HK-2 (cell line): ENCODE measurements around the gene NRG2.

Experiments
- DNase-seq: peaks from one replicate; pipeline ENCODE4 v3.0.0-alpha.2; 2018; ENCODE audit not compliant: unreplicated experiment

The NRG2 gene

GRCh38 chr5:139903795-139904565 is 139.1 kb downstream of the NRG2 start:
- no peak for DNase-seq

GRCh38 chr5:139903450-139903794 is 139.7 kb downstream of the NRG2 start:
- no peak for DNase-seq

- DNase-seq, result no peak
These were observed 141.1 kb downstream of the NRG2 start for GRCh38 chr5:139901986-139902385.

GRCh38 chr5:139901251-139901575 is 141.9 kb downstream of the NRG2 start:
- DNase-seq, result no peak

GRCh38 chr5:139900546-139901250 is 142.4 kb downstream of the NRG2 start:
- no peak for DNase-seq

- no peak for DNase-seq
These were observed 144.1 kb downstream of the NRG2 start for GRCh38 chr5:139898981-139899380.

GRCh38 chr5:139897982-139898381 is 145.1 kb downstream of the NRG2 start:
- no peak for DNase-seq

- DNase-seq, result no peak
These were observed 145.8 kb downstream of the NRG2 start for GRCh38 chr5:139897342-139897741.

- DNase-seq, result no peak
These were observed 146.4 kb downstream of the NRG2 start for GRCh38 chr5:139896718-139897117.

GRCh38 chr5:139895647-139896046 is 147.5 kb downstream of the NRG2 start:
- no peak for DNase-seq

- no peak for DNase-seq
These were observed 148.1 kb downstream of the NRG2 start for GRCh38 chr5:139895046-139895445.

- no peak for DNase-seq
These were observed 149.2 kb downstream of the NRG2 start for GRCh38 chr5:139893873-139894272.

- no peak for DNase-seq
These were observed 153.7 kb downstream of the NRG2 start for GRCh38 chr5:139889410-139889809.

GRCh38 chr5:139888370-139888769 is 154.7 kb downstream of the NRG2 start:
- DNase-seq, result no peak

- DNase-seq, result no peak
These were observed 156.9 kb downstream of the NRG2 start for GRCh38 chr5:139886213-139886612.

- DNase-seq, result no peak
These were observed 157.3 kb downstream of the NRG2 start for GRCh38 chr5:139885857-139886208.

GRCh38 chr5:139885172-139885856 is 157.8 kb downstream of the NRG2 start:
- DNase-seq, result no peak

GRCh38 chr5:139884734-139885133 is 158.4 kb downstream of the NRG2 start:
- DNase-seq, result no peak

GRCh38 chr5:139884144-139884543 is 159.0 kb downstream of the NRG2 start:
- no peak for DNase-seq

- no peak for DNase-seq
These were observed 160.0 kb downstream of the NRG2 start for GRCh38 chr5:139882961-139883539.

- no peak for DNase-seq
These were observed 160.8 kb downstream of the NRG2 start for GRCh38 chr5:139882316-139882715.

- no peak for DNase-seq
These were observed 161.9 kb downstream of the NRG2 start for GRCh38 chr5:139881143-139881733.
